DOHH2 (cell line): ENCODE results near the gene TUBB2B.

Source experiments
- H3F3A ChIP-seq: fragments of 200-600 bp; sonication (generic), shearing (Covaris generic); 2 replicates; pipeline ENCODE4 v1.6.0; 2016; ENCODE audit warnings: antibody characterized with exemption, mild to moderate bottlenecking; ENCODE audit not compliant: control insufficient read depth, insufficient read depth
- H3K27ac ChIP-seq: fragments of 200-600 bp; sonication (generic); 2 replicates; pipeline ENCODE4 v1.5.1; 2014; ENCODE audit warnings: low read depth, mild to moderate bottlenecking, low read length, moderate library complexity
- H3K27me3 ChIP-seq: fragments of 200-600 bp; sonication (generic); 2 replicates; pipeline ENCODE4 v1.6.1; 2014; ENCODE audit warnings: mild to moderate bottlenecking, low read length, mixed read lengths; ENCODE audit not compliant: control insufficient read depth
- H3K36me3 ChIP-seq: fragments of 200-600 bp; sonication (generic); 2 replicates; pipeline ENCODE4 v1.6.1; 2014; ENCODE audit warnings: mild to moderate bottlenecking, low read length, moderate library complexity, mixed read lengths; ENCODE audit not compliant: control insufficient read depth
- H3K4me1 ChIP-seq: fragments of 200-600 bp; sonication (generic); 2 replicates; pipeline ENCODE4 v1.6.1; 2014; ENCODE audit warnings: mild to moderate bottlenecking, low read length, mixed read lengths; ENCODE audit not compliant: control insufficient read depth
- H3K4me2 ChIP-seq: fragments of 200-600 bp; sonication (generic); 2 replicates; pipeline ENCODE4 v1.6.0; 2014; ENCODE audit warnings: mild to moderate bottlenecking, low read length, moderate library complexity
- H3K4me3 ChIP-seq: fragments of 200-600 bp; sonication (generic); 2 replicates; pipeline ENCODE4 v1.5.1; 2014; ENCODE audit warnings: mild to moderate bottlenecking, low read length, mixed read lengths
- H3K79me2 ChIP-seq: fragments of 200-600 bp; sonication (generic); 2 replicates; pipeline ENCODE4 v1.6.1; 2014; ENCODE audit warnings: mild to moderate bottlenecking, low read length, mixed read lengths; ENCODE audit not compliant: control insufficient read depth
- H3K9me2 ChIP-seq: fragments of 200-600 bp; sonication (generic); replicated peaks from 2 replicates; pipeline ENCODE4 v1.6.1; 2014; ENCODE audit warnings: mild to moderate bottlenecking, low read length, mixed read lengths; ENCODE audit not compliant: control insufficient read depth
- H3K9me3 ChIP-seq: fragments of 200-600 bp; sonication (generic); 2 replicates; pipeline ENCODE4 v1.6.1; 2014; ENCODE audit warnings: antibody characterized with exemption, low read length, mixed read lengths; ENCODE audit not compliant: control insufficient read depth, insufficient read depth
- H4K20me1 ChIP-seq: fragments of 200-600 bp; sonication (generic); 2 replicates; pipeline ENCODE4 v1.6.0; 2014; ENCODE audit warnings: low read depth, mild to moderate bottlenecking, antibody characterized with exemption, low read length, moderate library complexity; ENCODE audit not compliant: control insufficient read depth, insufficient read depth
- EZH2phosphoT487 ChIP-seq: fragments of 200-600 bp; sonication (generic); IDR thresholded peaks from 2 replicates; pipeline ENCODE4 v1.6.1; 2017; ENCODE audit warnings: borderline replicate concordance, mild to moderate bottlenecking, antibody characterized with exemption, low read length, moderate library complexity, mixed read lengths
- TF ChIP-seq, protein P1 (sequence below): fragments of 200-600 bp; sonication (generic); IDR thresholded peaks from one replicate; pipeline ENCODE4 v1.5.1; 2014; ENCODE audit warnings: antibody characterized with exemption, mild to moderate bottlenecking, low read depth, low read length; ENCODE audit not compliant: poor library complexity, severe bottlenecking

Gene TUBB2B

DNA sequence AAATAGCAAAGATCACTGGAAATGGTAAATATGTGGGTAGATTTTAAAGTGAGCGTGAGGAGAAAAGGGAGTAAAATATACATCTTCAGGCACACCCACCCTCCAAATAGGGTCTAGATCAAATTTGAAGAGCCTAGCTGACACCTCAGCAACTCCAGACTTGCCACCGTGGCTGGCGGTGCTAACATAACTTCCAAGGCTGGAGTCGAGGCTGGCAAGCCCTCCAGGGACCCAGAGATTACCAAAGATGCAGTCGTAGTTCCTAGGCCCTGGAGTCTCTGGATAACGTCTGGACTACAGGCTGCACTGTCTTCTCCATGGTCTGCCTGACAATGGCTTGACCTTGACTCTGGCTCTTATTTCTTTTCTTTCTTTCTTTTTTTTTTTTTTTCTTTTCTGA is 22.5 kb downstream of the TUBB2B start:
- Histone ChIP-seq H3K4me3 (peak overlapping the region; percentile 66), H3K9me2 (no peaks in the 10 kb centered on the region), H3K9me3 (peaks cover 3% of the 10 kb centered on the region; the same call in 1 of the 2 replicates), H3F3A (peaks cover 19% of the 10 kb centered on the region), H3K4me2 (peak overlapping the region; percentile 81), H3K27me3 (no peaks in the 10 kb centered on the region), H3K79me2 (no peaks in the 10 kb centered on the region), H4K20me1 (no peaks in the 10 kb centered on the region), H3K4me1 (peaks cover 53% of the 10 kb centered on the region), H3K36me3 (no peaks in the 10 kb centered on the region), H3K27ac (peak overlapping the region; percentile 93)
- TF ChIP-seq, protein P1, sequence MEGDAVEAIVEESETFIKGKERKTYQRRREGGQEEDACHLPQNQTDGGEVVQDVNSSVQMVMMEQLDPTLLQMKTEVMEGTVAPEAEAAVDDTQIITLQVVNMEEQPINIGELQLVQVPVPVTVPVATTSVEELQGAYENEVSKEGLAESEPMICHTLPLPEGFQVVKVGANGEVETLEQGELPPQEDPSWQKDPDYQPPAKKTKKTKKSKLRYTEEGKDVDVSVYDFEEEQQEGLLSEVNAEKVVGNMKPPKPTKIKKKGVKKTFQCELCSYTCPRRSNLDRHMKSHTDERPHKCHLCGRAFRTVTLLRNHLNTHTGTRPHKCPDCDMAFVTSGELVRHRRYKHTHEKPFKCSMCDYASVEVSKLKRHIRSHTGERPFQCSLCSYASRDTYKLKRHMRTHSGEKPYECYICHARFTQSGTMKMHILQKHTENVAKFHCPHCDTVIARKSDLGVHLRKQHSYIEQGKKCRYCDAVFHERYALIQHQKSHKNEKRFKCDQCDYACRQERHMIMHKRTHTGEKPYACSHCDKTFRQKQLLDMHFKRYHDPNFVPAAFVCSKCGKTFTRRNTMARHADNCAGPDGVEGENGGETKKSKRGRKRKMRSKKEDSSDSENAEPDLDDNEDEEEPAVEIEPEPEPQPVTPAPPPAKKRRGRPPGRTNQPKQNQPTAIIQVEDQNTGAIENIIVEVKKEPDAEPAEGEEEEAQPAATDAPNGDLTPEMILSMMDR = no peak
- TF ChIP-seq EZH2phosphoT487 = no peak

DNA sequence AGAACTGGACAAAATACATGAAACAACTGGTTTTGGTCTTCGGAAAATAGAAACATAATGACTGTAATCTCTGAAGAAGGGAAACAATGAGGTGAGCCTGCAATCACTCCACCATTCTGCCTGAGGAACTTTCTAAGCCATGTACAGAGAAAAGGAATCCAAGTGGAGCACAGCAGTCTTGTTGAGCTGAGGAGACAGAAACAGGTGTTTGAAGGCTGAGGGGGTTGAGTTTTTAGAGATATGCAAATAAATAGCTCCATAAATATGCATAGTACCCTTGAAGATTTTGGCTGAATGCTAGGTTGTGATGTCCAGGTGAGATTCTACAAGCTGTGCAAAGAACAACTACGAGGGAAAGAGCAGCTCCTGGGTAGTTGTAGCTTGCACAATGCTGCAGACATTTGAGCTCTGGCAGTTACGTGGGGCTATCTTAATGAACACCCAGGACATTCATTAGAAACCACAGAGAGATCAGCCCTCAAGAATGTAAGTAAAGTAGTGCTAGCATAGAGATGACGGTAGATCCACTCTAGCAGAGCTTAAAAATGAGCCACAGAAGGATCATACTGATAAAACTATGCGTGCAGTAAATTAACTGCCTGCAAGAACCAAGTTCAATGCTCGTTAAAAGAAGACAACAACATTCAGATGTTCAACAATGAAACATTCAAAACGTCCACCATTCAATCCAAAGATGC is 24.3 kb downstream of the TUBB2B start:
- no peaks in the 10 kb centered on the region for H3K9me2 ChIP-seq
- peaks cover 19% of the 10 kb centered on the region for H3F3A ChIP-seq
- H3K79me2 ChIP-seq = no peaks in the 10 kb centered on the region
- H3K4me3 ChIP-seq = peak overlapping the region; percentile 66
- H3K27ac ChIP-seq = peak overlapping the region; percentile 93
- peak overlapping the region; percentile 81 for H3K4me2 ChIP-seq
- no peaks in the 10 kb centered on the region for H4K20me1 ChIP-seq
- H3K36me3 ChIP-seq = no peaks in the 10 kb centered on the region
- no peak for TF ChIP-seq EZH2phosphoT487
- TF ChIP-seq, protein P1 = no peak
- H3K4me1 ChIP-seq = peaks cover 39% of the 10 kb centered on the region
- H3K9me3 ChIP-seq = peaks cover 3% of the 10 kb centered on the region; the same call in 1 of the 2 replicates
- no peaks in the 10 kb centered on the region for H3K27me3 ChIP-seq

DNA sequence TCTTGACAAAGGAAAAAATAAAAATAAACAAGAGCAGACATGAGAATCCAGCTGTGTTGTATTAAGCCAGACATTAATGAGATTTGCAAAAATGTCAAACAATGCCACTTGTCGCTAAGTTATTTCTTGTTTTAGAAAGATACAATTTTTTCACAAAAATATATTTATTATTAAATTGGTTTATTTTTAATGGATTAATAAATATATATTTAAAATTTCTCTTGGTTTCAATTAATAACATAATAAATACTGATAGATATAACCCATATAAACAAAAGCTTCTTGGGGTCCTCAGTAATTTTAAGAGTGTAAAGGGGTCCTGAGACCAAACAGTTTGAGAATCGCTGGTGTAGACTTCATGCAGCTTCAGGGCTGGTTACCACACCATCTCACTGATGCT is 26.1 kb downstream of the TUBB2B start:
- Histone ChIP-seq H3K27me3 (no peaks in the 10 kb centered on the region), H3K9me3 (peaks cover 3% of the 10 kb centered on the region; the same call in 1 of the 2 replicates), H3K9me2 (no peaks in the 10 kb centered on the region), H3K27ac (no peak overlapping the region), H3K4me3 (no peak overlapping the region), H4K20me1 (no peaks in the 10 kb centered on the region), H3K4me2 (no peak overlapping the region), H3K4me1 (peaks cover 39% of the 10 kb centered on the region), H3F3A (peaks cover 19% of the 10 kb centered on the region), H3K36me3 (no peaks in the 10 kb centered on the region), H3K79me2 (no peaks in the 10 kb centered on the region)
- TF ChIP-seq, protein P1 = no peak
- TF ChIP-seq EZH2phosphoT487 = no peak
